ENCODE data around the gene BTBD9.
A peak's percentile ranks its signal among the peaks of the same experiment; 100 is the strongest.
"Not testable (repeated sequence)": the region's sequence is repeated elsewhere in the genome, so short reads cannot be mapped to it uniquely, and the experiment has no call there.

The BTBD9 gene

GRCh38 chr6:38477680-38478260 is 162.0 kb downstream of the BTBD9 start:
- no peak for DNase-seq

- DNase-seq, result no peak
Observed at GRCh38 chr6:38476888-38477287, 162.8 kb downstream of the BTBD9 start.

- DNase-seq, result no peak
Observed at GRCh38 chr6:38476141-38476540, 163.6 kb downstream of the BTBD9 start.

- DNase-seq, result no peak
Observed at GRCh38 chr6:38470548-38470947, 169.2 kb downstream of the BTBD9 start.

- DNase-seq, result no peak
Observed at GRCh38 chr6:38467566-38467965, 172.2 kb downstream of the BTBD9 start.

- peak; percentile 86 for DNase-seq
Observed at GRCh38 chr6:38460186-38460585, 179.5 kb downstream of the BTBD9 start.

GRCh38 chr6:38459291-38459690 is 180.4 kb downstream of the BTBD9 start:
- peak; percentile 71 for DNase-seq

GRCh38 chr6:38453861-38454260 is 185.9 kb downstream of the BTBD9 start:
- DNase-seq, result no peak

- DNase-seq, result peak; percentile 33
Observed at GRCh38 chr6:38452816-38453660, 186.7 kb downstream of the BTBD9 start.

GRCh38 chr6:38450717-38451116 is 189.0 kb downstream of the BTBD9 start:
- no peak for DNase-seq

GRCh38 chr6:38445925-38446324 is 193.8 kb downstream of the BTBD9 start:
- DNase-seq, result no peak

GRCh38 chr6:38445336-38445735 is 194.4 kb downstream of the BTBD9 start:
- DNase-seq, result peak; percentile 57

GRCh38 chr6:38443352-38444144 is 196.2 kb downstream of the BTBD9 start:
- no peak for DNase-seq

GRCh38 chr6:38438097-38438496 is 201.6 kb downstream of the BTBD9 start:
- DNase-seq, result no peak

- DNase-seq, result peak; percentile 64
Observed at GRCh38 chr6:38436726-38437465, 202.8 kb downstream of the BTBD9 start.

GRCh38 chr6:38435330-38435729 is 204.4 kb downstream of the BTBD9 start:
- no peak for DNase-seq

- DNase-seq, result no peak
Observed at GRCh38 chr6:38434051-38434450, 205.7 kb downstream of the BTBD9 start.

- DNase-seq, result peak; percentile 30
Observed at GRCh38 chr6:38432479-38432878, 207.2 kb downstream of the BTBD9 start.

- DNase-seq, result no peak
Observed at GRCh38 chr6:38432079-38432478, 207.7 kb downstream of the BTBD9 start.

GRCh38 chr6:38429546-38429945 is 210.2 kb downstream of the BTBD9 start:
- no peak for DNase-seq

GRCh38 chr6:38427492-38428210 is 212.1 kb downstream of the BTBD9 start:
- DNase-seq, result no peak

GRCh38 chr6:38425788-38426488 is 213.8 kb downstream of the BTBD9 start:
- not testable (repeated sequence) for DNase-seq
